GM06990 (cell line): ENCODE data around the gene TMPRSS4.

Experiments
- DNase-seq: peaks from one replicate; pipeline ENCODE4 v3.0.0-alpha.2; 2011; ENCODE audit not compliant: insufficient read length; ENCODE audit errors: extremely low read depth
- H3K27me3 ChIP-seq: replicated peaks from 2 replicates; pipeline ENCODE4 v1.6.0; 2011; ENCODE audit warnings: low read length; ENCODE audit not compliant: control insufficient read depth, insufficient read depth
- H3K36me3 ChIP-seq: 2 replicates; pipeline ENCODE4 v1.5.1; 2011; ENCODE audit warnings: low read length; ENCODE audit not compliant: control insufficient read depth, insufficient read depth
- H3K4me3 ChIP-seq: replicated peaks from 2 replicates; pipeline ENCODE4 v1.5.1; 2011; ENCODE audit warnings: low read depth, mild to moderate bottlenecking, control low read depth, low read length
- CTCF ChIP-seq: IDR thresholded peaks from 2 replicates; pipeline ENCODE4 v1.5.1; 2011; ENCODE audit warnings: low read length, control low read depth, mild to moderate bottlenecking, inconsistent platforms; ENCODE audit not compliant: insufficient read depth, poor library complexity, severe bottlenecking

Gene TMPRSS4

GRCh38 chr11:118139578-118139977 is 62.7 kb downstream of the TMPRSS4 start:
- DNase-seq = no peak
- H3K36me3 ChIP-seq = no peaks in the 10 kb centered on the region
- no peak overlapping the region for H3K4me3 ChIP-seq
- H3K27me3 ChIP-seq = peaks cover 2% of the 10 kb centered on the region
- TF ChIP-seq CTCF = no peak

- TF ChIP-seq CTCF = no peak
- H3K4me3 ChIP-seq = no peak overlapping the region
- H3K27me3 ChIP-seq = peaks cover 3% of the 10 kb centered on the region
- DNase-seq = no peak
- no peaks in the 10 kb centered on the region for H3K36me3 ChIP-seq
These were observed 65.2 kb downstream of the TMPRSS4 start for GRCh38 chr11:118142081-118142480.

GRCh38 chr11:118142809-118143208 is 65.9 kb downstream of the TMPRSS4 start:
- Histone ChIP-seq H3K27me3 (peaks cover 4% of the 10 kb centered on the region), H3K4me3 (no peak overlapping the region)
- no peak for DNase-seq

GRCh38 chr11:118143661-118144185 is 66.8 kb downstream of the TMPRSS4 start:
- no peaks in the 10 kb centered on the region for H3K36me3 ChIP-seq
- H3K4me3 ChIP-seq = no peak overlapping the region
- DNase-seq = no peak
- H3K27me3 ChIP-seq = peaks cover 7% of the 10 kb centered on the region
- TF ChIP-seq CTCF = no peak

More at GRCh38 chr11:118142809-118143208, 65.9 kb downstream of the TMPRSS4 start:
- TF ChIP-seq CTCF = no peak
- H3K36me3 ChIP-seq = no peaks in the 10 kb centered on the region

GRCh38 chr11:118144301-118145268 is 67.7 kb downstream of the TMPRSS4 start:
- Histone ChIP-seq H3K36me3 (no peaks in the 10 kb centered on the region), H3K4me3 (no peak overlapping the region), H3K27me3 (peaks cover 7% of the 10 kb centered on the region)
- no peak for DNase-seq
- no peak for TF ChIP-seq CTCF
